GM12801 (cell line): ENCODE measurements around the gene TMEM212.

Source experiments
- TF ChIP-seq, protein P1 (sequence below): IDR thresholded peaks from one replicate; pipeline ENCODE4 v1.5.1; 2011; ENCODE audit warnings: control low read depth; ENCODE audit not compliant: insufficient read length; ENCODE audit errors: extremely low read depth

Gene TMEM212

DNA sequence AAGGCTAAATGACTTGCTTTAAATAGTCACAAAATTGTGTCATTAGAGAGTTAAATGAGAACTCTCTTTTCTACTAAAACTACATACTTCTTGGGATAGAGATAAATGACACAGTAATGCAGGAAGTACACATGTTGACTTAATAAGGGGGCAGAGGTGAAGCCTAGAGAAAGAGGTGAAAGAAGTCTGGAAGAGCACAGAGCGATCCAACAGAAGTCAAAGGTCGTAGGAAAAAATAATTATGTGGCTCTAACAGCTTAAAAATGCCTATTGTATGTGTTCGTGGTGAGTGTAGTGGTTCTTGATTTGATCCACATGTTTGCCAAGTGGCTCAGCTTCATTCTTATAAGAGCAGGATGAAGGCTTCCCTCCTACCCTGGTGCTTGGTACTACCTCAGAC lies 61.7 kb downstream of the TMEM212 start:
- TF ChIP-seq, protein P1, sequence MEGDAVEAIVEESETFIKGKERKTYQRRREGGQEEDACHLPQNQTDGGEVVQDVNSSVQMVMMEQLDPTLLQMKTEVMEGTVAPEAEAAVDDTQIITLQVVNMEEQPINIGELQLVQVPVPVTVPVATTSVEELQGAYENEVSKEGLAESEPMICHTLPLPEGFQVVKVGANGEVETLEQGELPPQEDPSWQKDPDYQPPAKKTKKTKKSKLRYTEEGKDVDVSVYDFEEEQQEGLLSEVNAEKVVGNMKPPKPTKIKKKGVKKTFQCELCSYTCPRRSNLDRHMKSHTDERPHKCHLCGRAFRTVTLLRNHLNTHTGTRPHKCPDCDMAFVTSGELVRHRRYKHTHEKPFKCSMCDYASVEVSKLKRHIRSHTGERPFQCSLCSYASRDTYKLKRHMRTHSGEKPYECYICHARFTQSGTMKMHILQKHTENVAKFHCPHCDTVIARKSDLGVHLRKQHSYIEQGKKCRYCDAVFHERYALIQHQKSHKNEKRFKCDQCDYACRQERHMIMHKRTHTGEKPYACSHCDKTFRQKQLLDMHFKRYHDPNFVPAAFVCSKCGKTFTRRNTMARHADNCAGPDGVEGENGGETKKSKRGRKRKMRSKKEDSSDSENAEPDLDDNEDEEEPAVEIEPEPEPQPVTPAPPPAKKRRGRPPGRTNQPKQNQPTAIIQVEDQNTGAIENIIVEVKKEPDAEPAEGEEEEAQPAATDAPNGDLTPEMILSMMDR: no peak

DNA sequence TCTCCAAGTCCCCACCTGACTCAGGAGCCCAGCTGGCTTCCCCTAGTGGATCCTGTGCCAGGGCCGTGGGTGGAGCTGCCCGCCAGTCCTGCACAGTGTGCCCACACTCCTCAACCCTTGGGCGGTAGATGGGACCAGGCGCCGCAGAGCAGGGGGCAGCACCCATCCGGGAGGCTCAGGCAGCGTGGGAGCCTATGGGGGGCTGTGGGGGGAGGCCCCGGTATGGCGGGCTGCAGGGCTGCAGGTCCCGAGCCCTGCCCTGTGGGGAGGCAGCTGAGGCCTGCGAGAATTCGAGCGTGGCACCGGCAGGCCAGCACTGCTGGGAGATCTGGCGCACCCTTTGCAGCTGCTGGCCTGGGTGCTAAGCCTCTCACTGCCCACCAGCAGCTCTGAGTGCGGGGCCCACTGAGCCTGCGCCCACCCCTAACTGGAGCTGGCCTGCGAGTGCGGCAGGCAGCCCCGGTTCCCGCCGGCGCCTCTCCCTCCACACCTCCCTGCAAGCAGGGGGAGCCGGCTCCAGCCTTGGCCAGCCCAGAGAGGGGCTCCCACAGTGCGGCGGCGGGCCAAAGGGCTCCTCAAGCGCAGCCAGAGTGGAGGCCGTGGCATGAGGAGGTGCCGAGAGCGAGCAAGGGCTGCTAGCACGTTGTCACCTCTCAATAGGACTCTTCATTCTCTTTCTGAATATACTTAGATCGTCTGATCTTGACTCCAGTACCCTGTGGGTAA lies 64.0 kb downstream of the TMEM212 start:
- TF ChIP-seq, protein P1: no peak

DNA sequence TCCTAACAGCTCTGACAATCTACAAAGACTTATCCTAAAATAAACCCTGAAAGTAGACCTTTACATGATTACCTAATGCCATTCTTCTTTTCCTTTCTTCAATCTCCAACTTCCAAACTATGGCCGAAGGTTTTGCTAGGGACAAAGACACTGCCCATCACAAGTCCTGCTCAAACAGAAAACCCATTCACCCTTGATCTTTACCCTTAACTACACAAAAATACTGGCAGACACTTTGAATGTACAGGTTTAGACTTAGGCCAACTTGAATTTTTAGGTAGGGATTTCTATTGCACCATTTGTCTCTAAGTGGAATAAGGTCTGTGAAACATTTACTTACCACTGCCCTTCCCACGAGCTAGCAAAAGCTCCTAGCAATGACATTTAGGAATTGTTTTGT lies 64.6 kb downstream of the TMEM212 start:
- TF ChIP-seq, protein P1: no peak

DNA sequence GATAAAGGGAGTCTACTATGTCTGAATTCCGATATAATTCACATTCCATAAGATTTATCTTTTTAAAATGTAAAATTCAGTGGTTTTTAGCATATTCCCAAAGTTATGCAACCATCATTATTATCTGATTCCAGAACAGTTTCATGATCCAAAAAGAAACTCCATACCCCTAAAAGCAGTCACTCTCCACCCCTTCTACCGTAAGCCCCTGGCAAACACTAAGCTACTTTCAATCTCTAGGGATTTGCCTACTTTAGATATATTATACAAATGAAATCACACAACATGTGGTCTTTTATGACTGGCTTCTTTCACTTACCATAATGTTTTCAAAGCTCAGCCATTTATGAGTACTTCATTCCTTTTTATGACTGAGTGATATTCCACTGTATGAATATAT lies 65.6 kb downstream of the TMEM212 start:
- TF ChIP-seq, protein P1: no peak
